Testis (tissue), 3 donors: Measurements from ENCODE around the gene SACS. TPM values are rescaled to one million over a fixed set of nuclear protein-coding genes. Genes with fewer than 3 reads are reported as not detected.

Experiments used
- DNase-seq: peaks from one replicate; pipeline ENCODE4 v3.0.0-alpha.2; 2019
- H3K27ac ChIP-seq, 2 donors: fragments of 200-600 bp; sonication (generic); one replicate each; pipeline ENCODE4 v1.5.1; 2019
- H3K27me3 ChIP-seq: fragments of 200-600 bp; sonication (generic); one replicate; pipeline ENCODE4 v1.5.1; 2019
- H3K36me3 ChIP-seq: fragments of 200-600 bp; sonication (generic); one replicate; pipeline ENCODE4 v1.5.1; 2017; ENCODE audit warnings: low read depth; ENCODE audit errors: missing control alignments
- H3K4me1 ChIP-seq: fragments of 200-600 bp; sonication (generic); one replicate; pipeline ENCODE4 v1.5.1; 2019
- H3K4me3 ChIP-seq, 2 donors: fragments of 200-600 bp; sonication (generic); one replicate each; pipeline ENCODE4 v1.5.1; 2017 to 2019
- H3K9me3 ChIP-seq: fragments of 200-600 bp; sonication (generic); one replicate; pipeline ENCODE4 v1.5.1; 2017
- CTCF ChIP-seq, 3 experiments: fragments of 450-650 bp in 2 of 3; fragments of 200-600 bp in 1 of 3; sonication (generic) in 1 of 3; IDR thresholded peaks; one replicate each; pipeline ENCODE4 v1.5.1; 2016 to 2019; ENCODE audit warnings: antibody characterized with exemption in 3 of 3, mild to moderate bottlenecking in 2 of 3, moderate library complexity in 1 of 3
- POLR2A ChIP-seq: fragments of 450-650 bp; IDR thresholded peaks from one replicate; pipeline ENCODE4 v1.6.1; 2017; ENCODE audit warnings: antibody characterized with exemption, mild to moderate bottlenecking, moderate library complexity
- WGBS, 2 donors: methylation state at CpG; one replicate each; pipeline ENCODE4 v1.1.5; 2018; 5-methylcytosine and 5-hydroxymethylcytosine counted together
- intact Hi-C: fragments of 100-400 bp; cut with DNase I; formaldehyde crosslinking; loops from one replicate; pipeline ENCODE4 v1.15.1; 2023; ENCODE audit warnings: low total_unique reads
- polyA plus RNA-seq: library from polyadenylated mRNA; stranded (reverse); fragments of 350-450 nt; fragmentation: Illumina TruSeq; extraction: RNeasy Lipid Tissue Mini Kit (QIAGEN cat#74804); gene quantifications from one replicate; pipeline ENCODE4 v1.2.3, GENCODE V29; 2014; ENCODE audit warnings: low read depth, low replicate concordance; ENCODE audit not compliant: insufficient read depth
- total RNA-seq, 2 donors: library from RNA; depleted of rRNA; stranded (reverse); fragments of >200 nt; gene quantifications; one replicate each; pipeline ENCODE4 v1.2.3, GENCODE V29; 2016

SACS gene
- total and polyA plus RNA-seq, 3 donors from 2014 or later, result 8.0 to 48.3 (median 38.2) TPM

- Histone ChIP-seq H3K36me3 (no peaks in the 10 kb centered on the region), H3K4me1 (no peaks in the 10 kb centered on the region), H3K27ac (peak overlapping the region; percentile 66 to 88), H3K4me3 (peak overlapping the region; percentile 73 to 87), H3K27me3 (no peaks in the 10 kb centered on the region), H3K9me3 (no peaks in the 10 kb centered on the region)
- 1% methylated on average over 46 to 80 of the region's 117 CpGs for WGBS, 2 donors
- TF ChIP-seq POLR2A, result no peak
- peak in 1 of 3 experiments; percentile 5 for TF ChIP-seq CTCF (IDR thresholded peaks at IDR 0.05)
- intact Hi-C loops, result no loop called here
- DNase-seq, result peak; percentile 98
These were observed 58.2 kb downstream of the SACS start for GRCh38 chr13:23375001-23375971.

- no peak for TF ChIP-seq CTCF (IDR thresholded peaks at IDR 0.05)
- TF ChIP-seq POLR2A, result no peak
- H3K4me3 ChIP-seq, result no peak overlapping the region
- intact Hi-C loops, result no loop called here
- no peak for DNase-seq
- H3K27ac ChIP-seq, result no peak overlapping the region
- H3K36me3 ChIP-seq, result no peaks in the 10 kb centered on the region
- H3K9me3 ChIP-seq, result no peaks in the 10 kb centered on the region
- 38 to 59% methylated on average over 5 of the region's 5 CpGs for WGBS, 2 donors
- H3K27me3 ChIP-seq, result no peaks in the 10 kb centered on the region
- no peaks in the 10 kb centered on the region for H3K4me1 ChIP-seq
These were observed 61.1 kb downstream of the SACS start for GRCh38 chr13:23372264-23372906.

GRCh38 chr13:23367907-23368306 lies 65.6 kb downstream of the SACS start:
- WGBS, 2 donors, result 92 to 94% methylated on average over 6 of the region's 6 CpGs

GRCh38 chr13:23365652-23366051 lies 67.8 kb downstream of the SACS start:
- H3K36me3 ChIP-seq, result no peaks in the 10 kb centered on the region
- H3K4me1 ChIP-seq, result no peaks in the 10 kb centered on the region
- H3K27me3 ChIP-seq, result no peaks in the 10 kb centered on the region
- TF ChIP-seq CTCF (IDR thresholded peaks at IDR 0.05), result no peak
- no peak for TF ChIP-seq POLR2A
- intact Hi-C loops, result no loop called here
- 85 to 97% methylated on average over 3 of the region's 3 CpGs for WGBS, 2 donors
- DNase-seq, result no peak
- no peaks in the 10 kb centered on the region for H3K9me3 ChIP-seq
- no peak overlapping the region for H3K4me3 ChIP-seq
- H3K27ac ChIP-seq, result no peak overlapping the region

More at GRCh38 chr13:23367907-23368306, 65.6 kb downstream of the SACS start:
- no peak overlapping the region for H3K27ac ChIP-seq
- no peak overlapping the region for H3K4me3 ChIP-seq
- TF ChIP-seq POLR2A, result no peak
- TF ChIP-seq CTCF (IDR thresholded peaks at IDR 0.05), result no peak
- no peaks in the 10 kb centered on the region for H3K36me3 ChIP-seq
- no peak for DNase-seq
- intact Hi-C loops, result no loop called here
- H3K9me3 ChIP-seq, result no peaks in the 10 kb centered on the region
- no peaks in the 10 kb centered on the region for H3K4me1 ChIP-seq
- no peaks in the 10 kb centered on the region for H3K27me3 ChIP-seq
